H9 (cell line): ENCODE data around the gene PLSCR5. TPM values are rescaled to one million over a fixed set of nuclear protein-coding genes. Genes with fewer than 3 reads are reported as not detected.

Experiments
- DNase-seq: peaks from one replicate; pipeline ENCODE4 v3.0.0-alpha.2; 2017
- H2AFZ ChIP-seq: one replicate; pipeline ENCODE4 v1.6.1; 2013; ENCODE audit warnings: mild to moderate bottlenecking, low read length, control low read depth, moderate library complexity
- H2AK5ac ChIP-seq: 2 replicates; pipeline ENCODE4 v1.6.1; 2013; ENCODE audit warnings: low read length, control low read depth, mixed read lengths; ENCODE audit not compliant: insufficient read length
- H2BK120ac ChIP-seq: one replicate; pipeline ENCODE4 v1.6.1; 2013; ENCODE audit warnings: low read depth, mild to moderate bottlenecking, low read length, control low read depth, inconsistent platforms; ENCODE audit not compliant: poor library complexity, severe bottlenecking
- H2BK12ac ChIP-seq: 2 replicates; pipeline ENCODE4 v1.6.1; 2013; ENCODE audit warnings: low read length, control low read depth, mixed read lengths, low read depth; ENCODE audit not compliant: insufficient read length
- H2BK15ac ChIP-seq: 2 replicates; pipeline ENCODE4 v1.6.1; 2013; ENCODE audit warnings: low read depth, low read length, control low read depth
- H2BK20ac ChIP-seq: one replicate; pipeline ENCODE4 v1.6.1; 2013; ENCODE audit warnings: low read depth, mild to moderate bottlenecking, low read length, control low read depth, inconsistent platforms; ENCODE audit not compliant: poor library complexity, severe bottlenecking
- H2BK5ac ChIP-seq: 2 replicates; pipeline ENCODE4 v1.6.1; 2013; ENCODE audit warnings: low read length, control low read depth, mixed read lengths; ENCODE audit not compliant: insufficient read length
- H3K14ac ChIP-seq: 2 replicates; pipeline ENCODE4 v1.6.1; 2013; ENCODE audit warnings: low read length, control low read depth; ENCODE audit not compliant: insufficient read depth
- H3K18ac ChIP-seq: 2 replicates; pipeline ENCODE4 v1.6.1; 2013; ENCODE audit warnings: low read depth, mild to moderate bottlenecking, mixed read lengths, low read length, control low read depth; ENCODE audit not compliant: insufficient read length
- H3K23ac ChIP-seq: 2 replicates; pipeline ENCODE4 v1.6.1; 2013; ENCODE audit warnings: low read length, control low read depth, mixed read lengths, low read depth; ENCODE audit not compliant: insufficient read length
- H3K23me2 ChIP-seq: 2 replicates; pipeline ENCODE4 v1.6.1; 2013; ENCODE audit warnings: low read depth, mild to moderate bottlenecking, mixed read lengths, low read length, control low read depth; ENCODE audit not compliant: insufficient read length, poor library complexity, severe bottlenecking
- H3K27ac ChIP-seq: 2 replicates; pipeline ENCODE4 v1.5.1; 2013; ENCODE audit warnings: low read length, control low read depth, mixed read lengths, low read depth; ENCODE audit not compliant: insufficient read length
- H3K27me3 ChIP-seq: 2 replicates; pipeline ENCODE4 v1.6.1; 2013; ENCODE audit warnings: low read length, control low read depth, inconsistent platforms; ENCODE audit not compliant: insufficient read depth
- H3K4ac ChIP-seq: 2 replicates; pipeline ENCODE4 v1.6.1; 2013; ENCODE audit warnings: low read depth, mild to moderate bottlenecking, control low read depth, inconsistent platforms, low read length, moderate library complexity
- H3K4me1 ChIP-seq: 2 replicates; pipeline ENCODE4 v1.6.1; 2013; ENCODE audit warnings: low read length, control low read depth, inconsistent platforms; ENCODE audit not compliant: insufficient read depth
- H3K4me2 ChIP-seq: 2 replicates; pipeline ENCODE4 v1.6.1; 2013; ENCODE audit warnings: low read length, control low read depth, mixed read lengths; ENCODE audit not compliant: insufficient read length, insufficient read depth
- H3K56ac ChIP-seq: 2 replicates; pipeline ENCODE4 v1.6.1; 2013; ENCODE audit warnings: low read depth, mild to moderate bottlenecking, mixed read lengths, low read length, control low read depth; ENCODE audit not compliant: insufficient read length
- H3K79me1 ChIP-seq: 2 replicates; pipeline ENCODE4 v1.6.1; 2013; ENCODE audit warnings: low read depth, mild to moderate bottlenecking, moderate library complexity, low read length, control low read depth, inconsistent platforms; ENCODE audit not compliant: insufficient read depth, poor library complexity, severe bottlenecking
- H3K79me2 ChIP-seq: 2 replicates; pipeline ENCODE4 v1.6.1; 2013; ENCODE audit warnings: low read length, control low read depth, inconsistent platforms; ENCODE audit not compliant: insufficient read depth
- H3K9ac ChIP-seq: 2 replicates; pipeline ENCODE4 v1.6.1; 2013; ENCODE audit warnings: low read length, control low read depth, mixed read lengths; ENCODE audit not compliant: insufficient read length; ENCODE audit errors: extremely low read depth
- H3K9me3 ChIP-seq: one replicate; pipeline ENCODE4 v1.6.1; 2013; ENCODE audit warnings: low read depth, low read length, inconsistent platforms; ENCODE audit not compliant: control insufficient read depth
- H3T11ph ChIP-seq: one replicate; pipeline ENCODE4 v1.6.1; 2013; ENCODE audit warnings: mild to moderate bottlenecking, low read length, control low read depth, inconsistent platforms
- H4K20me1 ChIP-seq: one replicate; pipeline ENCODE4 v1.6.1; 2013; ENCODE audit not compliant: control insufficient read depth, insufficient read length, insufficient read depth
- H4K5ac ChIP-seq: 2 replicates; pipeline ENCODE4 v1.6.1; 2013; ENCODE audit warnings: low read depth, mild to moderate bottlenecking, mixed read lengths, low read length, control low read depth; ENCODE audit not compliant: insufficient read length
- H4K8ac ChIP-seq: replicated peaks from 2 replicates; pipeline ENCODE4 v1.6.1; 2013; ENCODE audit warnings: low read length, control low read depth, mixed read lengths, low read depth; ENCODE audit not compliant: insufficient read length
- H4K91ac ChIP-seq: 2 replicates; pipeline ENCODE4 v1.6.1; 2013; ENCODE audit warnings: low read depth, mild to moderate bottlenecking, moderate library complexity, mixed read lengths, low read length, control low read depth; ENCODE audit not compliant: insufficient read length
- H3K27ac Mint-ChIP-seq, 3 experiments: 2 replicates in 2 of 3; 3 replicates in 1 of 3; pipeline ENCODE4 v1.8.0; 2020 to 2021; ENCODE audit warnings: mixed read lengths in 3 of 3, mild to moderate bottlenecking in 1 of 3, moderate library complexity in 1 of 3
- H3K27me3 Mint-ChIP-seq: 2 replicates; pipeline ENCODE4 v1.8.0; 2021; ENCODE audit warnings: low read depth, mild to moderate bottlenecking, moderate library complexity, mixed read lengths
- H3K36me3 Mint-ChIP-seq, 3 experiments: 2 replicates in 2 of 3; 3 replicates in 1 of 3; pipeline ENCODE4 v1.8.0; 2020 to 2021; ENCODE audit warnings: low read depth in 3 of 3, mixed read lengths in 3 of 3; ENCODE audit not compliant: insufficient read depth in 1 of 3
- H3K4me1 Mint-ChIP-seq, 2 experiments: 2 replicates each; pipeline ENCODE4 v1.8.0; 2020; ENCODE audit warnings: mixed read lengths in 2 of 2
- H3K4me3 Mint-ChIP-seq, 2 experiments: 2 replicates in 1 of 2; 3 replicates in 1 of 2; pipeline ENCODE4 v1.8.0; 2020 to 2021; ENCODE audit warnings: mild to moderate bottlenecking in 2 of 2, mixed read lengths in 2 of 2, moderate library complexity in 1 of 2
- H3K9me3 Mint-ChIP-seq, 2 experiments: 2 replicates in 1 of 2; 3 replicates in 1 of 2; pipeline ENCODE4 v1.8.0; 2020; ENCODE audit warnings: mild to moderate bottlenecking in 2 of 2, mixed read lengths in 2 of 2, moderate library complexity in 1 of 2
- CTCF ChIP-seq: fragments of 200-600 bp; sonication (generic); conservative IDR thresholded peaks from 3 replicates; pipeline ENCODE4 v1.8.0; 2021; ENCODE audit warnings: antibody characterized with exemption, mild to moderate bottlenecking
- WGBS: extraction: QIAGEN DNeasy Blood & Tissue Kit; methylation state at CpG from one replicate; pipeline ENCODE4 v1.1.7; 2013; ENCODE audit warnings: missing lambda C conversion rate, low lambda C conversion rate, mixed read lengths; ENCODE audit not compliant: insufficient read length; ENCODE audit errors: extremely low coverage; 5-methylcytosine and 5-hydroxymethylcytosine counted together
- total RNA-seq: library from RNA; stranded (reverse); gene quantifications from 2 replicates; pipeline ENCODE4 v1.2.1, GENCODE V29; 2021

Gene PLSCR5
- total RNA-seq, 1 experiment from 2014 or later, result not detected

DNA sequence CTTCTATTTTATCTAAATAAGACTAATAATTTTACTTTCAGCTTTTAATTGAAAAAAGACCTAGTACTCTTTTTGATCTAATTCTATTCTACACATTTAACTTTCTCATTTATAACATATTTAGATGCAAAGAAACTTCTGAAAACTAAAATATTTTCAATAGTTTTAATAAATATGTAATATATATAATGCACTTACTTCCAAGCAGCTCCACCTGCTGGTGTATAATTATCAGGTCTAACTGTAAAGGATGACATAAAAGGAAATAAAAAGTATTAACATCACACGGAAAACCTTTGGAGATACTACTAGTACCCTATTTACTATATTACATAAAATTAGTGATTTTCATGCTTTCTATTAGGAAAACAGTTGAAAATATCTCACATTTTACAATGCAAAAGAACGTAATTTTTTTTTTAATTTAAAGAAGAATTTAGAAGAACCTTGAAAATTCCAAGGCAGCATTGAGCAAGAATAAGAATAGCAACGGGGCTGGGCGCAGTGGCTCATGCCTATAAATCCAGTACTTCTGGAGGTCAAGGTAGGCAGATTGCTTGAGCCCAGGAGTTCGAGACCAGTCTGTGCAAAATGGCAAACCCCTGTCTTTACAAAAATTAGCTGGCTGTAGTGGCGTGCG lies 10.2 kb downstream of the PLSCR5 start:
- no peak for DNase-seq
- Histone ChIP-seq H3K56ac (no peak overlapping the region), H2AK5ac (no peak overlapping the region), H3K9ac (no peak overlapping the region), H3K79me1 (no peaks in the 10 kb centered on the region), H3K23me2 (no peaks in the 10 kb centered on the region), H2BK20ac (no peak overlapping the region), H3K27ac (no peak overlapping the region), H3K23ac (no peak overlapping the region), H3K4me2 (no peak overlapping the region), H3K4ac (no peak overlapping the region), H3K9me3 (no peaks in the 10 kb centered on the region), H3K4me1 (no peaks in the 10 kb centered on the region), H2BK5ac (no peak overlapping the region), H4K20me1 (no peaks in the 10 kb centered on the region), H3K14ac (no peak overlapping the region; the same call in 1 of the 2 replicates), H3T11ph (no peak overlapping the region), H3K79me2 (no peaks in the 10 kb centered on the region), H3K18ac (peak overlapping the region; percentile 38), H2BK15ac (no peak overlapping the region), H2BK12ac (no peak overlapping the region), H4K5ac (no peak overlapping the region), H3K27me3 (no peaks in the 10 kb centered on the region), H2AFZ (no peak overlapping the region), H4K91ac (no peak overlapping the region), H4K8ac (no peak overlapping the region), H2BK120ac (no peak overlapping the region)
- Mint-ChIP-seq H3K27me3 (no peaks in the 10 kb centered on the region), H3K4me3 (no peak overlapping the region), H3K4me1 (peaks cover 3 to 9% of the 10 kb centered on the region in 2 experiments; a peak in 3 of 4 replicates), H3K36me3 (no peaks in the 10 kb centered on the region), H3K9me3 (no peaks in the 10 kb centered on the region), H3K27ac (peak overlapping the region in 1 of 3 experiments; percentile 74; a peak in 1 of 7 replicates)
- no CpG with 5 or more reads among the region's 7 CpGs for WGBS
- TF ChIP-seq CTCF, result peak; percentile 67
